ENCODE data around the gene RAB15.

The RAB15 gene

DNA sequence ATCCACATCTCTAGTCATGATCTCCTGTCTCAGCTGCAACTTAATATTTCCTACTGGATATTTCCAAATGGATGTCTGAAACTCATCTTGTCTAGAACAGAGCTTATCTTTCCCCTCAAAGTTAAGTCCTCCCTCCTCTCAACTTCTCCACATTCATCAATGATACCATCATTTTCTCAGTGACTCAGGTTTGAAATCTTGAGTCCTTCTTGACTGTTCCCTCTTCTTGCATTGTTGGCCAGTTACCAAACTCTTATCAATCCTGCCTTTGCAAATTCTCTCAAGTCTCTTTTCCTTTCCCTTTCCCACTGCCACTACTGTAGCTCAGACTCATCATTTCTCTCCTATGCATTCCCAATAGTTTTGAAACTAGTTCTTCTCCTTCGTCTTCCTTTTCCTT, 72.2 kb downstream of the RAB15 start:
- Histone ChIP-seq H2AFZ (ENCODE audit: low read depth, low read length) (no peak overlapping the region), H3K9me3 (ENCODE audit: insufficient read depth, low read length, severe bottlenecking) (no peaks in the 10 kb centered on the region), H3K4me3 (ENCODE audit: low read depth in 1 of 2, low read length in 2 of 2) (no peak overlapping the region), H3K27ac (ENCODE audit: low read length) (no peak overlapping the region), H3K36me3 (ENCODE audit: insufficient read depth, low read length) (no peaks in the 10 kb centered on the region), H3K9ac (ENCODE audit: low read depth, low read length) (no peak overlapping the region), H3K79me2 (ENCODE audit: insufficient read depth, low read length) (no peaks in the 10 kb centered on the region), H3K27me3 (ENCODE audit: insufficient read depth, low read length, poor library complexity) (peaks cover 20% of the 10 kb centered on the region), H3K4me2 (ENCODE audit: insufficient read depth, low read length) (no peak overlapping the region), H3K4me1 (ENCODE audit: insufficient read depth, low read length) (no peaks in the 10 kb centered on the region), H4K20me1 (ENCODE audit: insufficient read depth, low read length) (no peaks in the 10 kb centered on the region)
- DNase-seq (no peak), ATAC-seq (ENCODE audit: insufficient read depth, low read depth) (no peak)
- TF ChIP-seq, protein P1, sequence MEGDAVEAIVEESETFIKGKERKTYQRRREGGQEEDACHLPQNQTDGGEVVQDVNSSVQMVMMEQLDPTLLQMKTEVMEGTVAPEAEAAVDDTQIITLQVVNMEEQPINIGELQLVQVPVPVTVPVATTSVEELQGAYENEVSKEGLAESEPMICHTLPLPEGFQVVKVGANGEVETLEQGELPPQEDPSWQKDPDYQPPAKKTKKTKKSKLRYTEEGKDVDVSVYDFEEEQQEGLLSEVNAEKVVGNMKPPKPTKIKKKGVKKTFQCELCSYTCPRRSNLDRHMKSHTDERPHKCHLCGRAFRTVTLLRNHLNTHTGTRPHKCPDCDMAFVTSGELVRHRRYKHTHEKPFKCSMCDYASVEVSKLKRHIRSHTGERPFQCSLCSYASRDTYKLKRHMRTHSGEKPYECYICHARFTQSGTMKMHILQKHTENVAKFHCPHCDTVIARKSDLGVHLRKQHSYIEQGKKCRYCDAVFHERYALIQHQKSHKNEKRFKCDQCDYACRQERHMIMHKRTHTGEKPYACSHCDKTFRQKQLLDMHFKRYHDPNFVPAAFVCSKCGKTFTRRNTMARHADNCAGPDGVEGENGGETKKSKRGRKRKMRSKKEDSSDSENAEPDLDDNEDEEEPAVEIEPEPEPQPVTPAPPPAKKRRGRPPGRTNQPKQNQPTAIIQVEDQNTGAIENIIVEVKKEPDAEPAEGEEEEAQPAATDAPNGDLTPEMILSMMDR (IDR thresholded peaks at IDR 0.05; ENCODE audit: borderline replicate concordance, extremely low read depth, low read length, poor library complexity, severe bottlenecking), result no peak
- TF ChIP-seq EZH2 (IDR thresholded peaks at IDR 0.05; ENCODE audit: borderline replicate concordance, low read depth, low read length, severe bottlenecking), result no peak

Data from DND-41 (cell line).